Endothelial cell of umbilical vein (primary cell): Measurements from ENCODE around the gene MECR. TPM values are rescaled to one million over a fixed set of nuclear protein-coding genes. Genes with fewer than 3 reads are reported as not detected.

Experiments used
- BruUV-seq: library from RNA; stranded (reverse); fragments of 400-500 nt; replicated peaks from 2 replicates; lab custom pipeline; 2021; lab: Mats Ljungman, UMichigan
- CTCF ChIA-PET: fragments of 300-600, 350-600 bp; sonication (Branson Sonifier 250); formaldehyde crosslinking; loops from one replicate; lab custom pipeline; 2021; ENCODE audit warnings: antibody characterized with exemption, inconsistent platforms; lab: Charles Lee
- POLR2A ChIA-PET: fragments of 300-600, 350-600 bp; sonication (Branson Sonifier 250); formaldehyde crosslinking; loops from one replicate; lab custom pipeline; 2021; ENCODE audit warnings: antibody characterized with exemption, inconsistent platforms; lab: Charles Lee
- DNase-seq: peaks from one replicate; pipeline ENCODE4 v3.0.0-alpha.2; 2011; ENCODE audit warnings: low read depth, low spot score
- FAIRE-seq: peaks from 2 replicates; lab custom pipeline; 2011; peaks lifted over from hg19 to GRCh38; lab: Jason Lieb, UNC
- H2AFZ ChIP-seq: 2 replicates; pipeline ENCODE4 v1.6.0; 2012; ENCODE audit warnings: low read depth, low read length, control low read depth, inconsistent platforms
- H3K27ac ChIP-seq: 2 replicates; pipeline ENCODE4 v1.5.1; 2011; ENCODE audit warnings: low read depth, mild to moderate bottlenecking, control low read depth, low read length, moderate library complexity; ENCODE audit not compliant: insufficient read depth
- H3K27me3 ChIP-seq, 2 experiments: 2 replicates each; pipeline versions ENCODE4 v1.6.0 to v1.6.1; 2011; ENCODE audit warnings: low read length in 2 of 2, mixed read lengths in 1 of 2; ENCODE audit not compliant: control insufficient read depth in 2 of 2, insufficient read depth in 2 of 2
- H3K36me3 ChIP-seq, 2 experiments: 2 replicates in 1 of 2; 3 replicates in 1 of 2; pipeline ENCODE4 v1.5.1; 2011; ENCODE audit warnings: low read length in 2 of 2, mild to moderate bottlenecking in 1 of 2, moderate library complexity in 1 of 2; ENCODE audit not compliant: control insufficient read depth in 2 of 2, insufficient read depth in 2 of 2; ENCODE audit errors: extremely low read depth in 1 of 2
- H3K4me1 ChIP-seq: 3 replicates; pipeline ENCODE4 v1.5.1; 2011; ENCODE audit warnings: mild to moderate bottlenecking, low read length; ENCODE audit not compliant: control insufficient read depth, insufficient read depth; ENCODE audit errors: extremely low read depth
- H3K4me2 ChIP-seq: 2 replicates; pipeline ENCODE4 v1.6.1; 2011; ENCODE audit warnings: low read length, control low read depth, mixed read lengths; ENCODE audit not compliant: insufficient read depth
- H3K4me3 ChIP-seq, 3 experiments: fragments of 200-600 bp in 1 of 3; sonication (generic), shearing (Covaris generic) in 1 of 3; replicated peaks in 1 of 3; 2 replicates each; pipeline ENCODE4 v1.5.1; 2011 to 2016; ENCODE audit warnings: control low read depth in 3 of 3, low read length in 3 of 3, mild to moderate bottlenecking in 2 of 3, inconsistent platforms in 1 of 3, low read depth in 1 of 3, moderate library complexity in 1 of 3; ENCODE audit not compliant: insufficient read depth in 1 of 3
- H3K79me2 ChIP-seq: 2 replicates; pipeline ENCODE4 v1.6.0; 2012; ENCODE audit warnings: low read length, inconsistent platforms; ENCODE audit not compliant: control insufficient read depth, insufficient read depth
- H3K9ac ChIP-seq: replicated peaks from 2 replicates; pipeline ENCODE3; 2011; ENCODE audit warnings: low read length, control low read depth; ENCODE audit not compliant: insufficient read depth; ENCODE audit errors: extremely low read depth
- H3K9me1 ChIP-seq: replicated peaks from 3 replicates; pipeline ENCODE4 v1.6.0; 2011; ENCODE audit warnings: mild to moderate bottlenecking, low read length; ENCODE audit not compliant: control insufficient read depth, insufficient read depth; ENCODE audit errors: extremely low read depth
- H3K9me3 ChIP-seq: replicated peaks from 2 replicates; pipeline ENCODE4 v1.5.1; 2012; ENCODE audit warnings: low read length, inconsistent platforms; ENCODE audit not compliant: control insufficient read depth, insufficient read depth
- H4K20me1 ChIP-seq: replicated peaks from 2 replicates; pipeline ENCODE3; 2011; ENCODE audit warnings: mild to moderate bottlenecking, low read length; ENCODE audit not compliant: control insufficient read depth, insufficient read depth; ENCODE audit errors: extremely low read depth
- EZH2 ChIP-seq: IDR thresholded peaks from 2 replicates; pipeline ENCODE4 v1.6.1; 2012; ENCODE audit warnings: borderline replicate concordance, low read depth, mild to moderate bottlenecking, moderate library complexity, low read length, inconsistent platforms; ENCODE audit not compliant: severe bottlenecking
- FOS ChIP-seq: IDR thresholded peaks from 2 replicates; pipeline ENCODE4 v1.6.1; 2011; ENCODE audit warnings: mild to moderate bottlenecking, low read length, moderate library complexity, borderline replicate concordance; ENCODE audit not compliant: insufficient read depth
- GATA2 ChIP-seq: IDR thresholded peaks from 2 replicates; pipeline ENCODE4 v1.7.0; 2011; ENCODE audit warnings: low read depth, mild to moderate bottlenecking, moderate library complexity, mixed read lengths, low read length; ENCODE audit not compliant: insufficient read length, insufficient read depth
- JUN ChIP-seq: IDR thresholded peaks from 2 replicates; pipeline ENCODE4 v1.6.1; 2011; ENCODE audit warnings: borderline replicate concordance, low read depth; ENCODE audit not compliant: insufficient read length, insufficient read depth
- MYC ChIP-seq: IDR thresholded peaks from one replicate; pipeline ENCODE4 v1.6.1; 2011; ENCODE audit warnings: mild to moderate bottlenecking, low read depth, low read length
- POLR2A ChIP-seq: IDR thresholded peaks from 2 replicates; pipeline ENCODE4 v1.6.1; 2012; ENCODE audit warnings: low read depth, mild to moderate bottlenecking, control low read depth, low read length
- POLR2AphosphoS5 ChIP-seq: IDR thresholded peaks from 2 replicates; pipeline ENCODE4 v1.6.1; 2012; ENCODE audit warnings: low read depth, mild to moderate bottlenecking, control low read depth, low read length, moderate library complexity; ENCODE audit not compliant: insufficient read depth
- dilution Hi-C: fragments of 300-500 bp; cut with MboI; formaldehyde crosslinking; loops from one replicate; pipeline ENCODE4 v1.15.0; 2019; ENCODE audit warnings: low sequenced_read_pairs; ENCODE audit not compliant: extremely low pct_ligation_motif_present
- intact Hi-C: fragments of 100-400 bp; cut with micrococcal nuclease; formaldehyde crosslinking; loops from one replicate; pipeline ENCODE4 v1.10.0; 2022
- polyA plus RNA-seq, 4 experiments: library from polyadenylated mRNA; depleted of rRNA in 3 of 4; stranded (reverse) in 3 of 4; unstranded in 1 of 4; fragments of >200 nt; gene quantifications; 2 replicates each; pipeline versions ENCODE4 v1.2.1 to v1.2.3, GENCODE V29; 2011 to 2012; ENCODE audit warnings: missing spikeins in 1 of 4
- total RNA-seq: library from RNA; stranded (reverse); gene quantifications from 2 replicates; pipeline ENCODE4 v1.2.3, GENCODE V29; 2021
- TF ChIP-seq, protein P1 (sequence below): IDR thresholded peaks from 2 replicates; pipeline ENCODE4 v1.6.1; 2011; ENCODE audit not compliant: insufficient read depth, insufficient read length
- TF ChIP-seq, protein P2 (sequence below), 2 donors: IDR thresholded peaks; 1 replicate in 1 of 2; 2 replicates in 1 of 2; pipeline ENCODE4 v1.5.1; 2011; ENCODE audit warnings: low read length in 2 of 2, mild to moderate bottlenecking in 2 of 2, moderate library complexity in 2 of 2, control low read depth in 1 of 2, inconsistent platforms in 1 of 2, low read depth in 1 of 2; ENCODE audit not compliant: insufficient read depth in 1 of 2; ENCODE audit errors: extremely low read depth in 1 of 2

The MECR gene
- total and polyA plus RNA-seq, 2 donors (not counting 3 experiments of a cell fraction or from before 2014, with no cell fraction given): 24.6 to 30.1 TPM

GRCh38 chr1:29253180-29253579 is 22.4 kb upstream of the MECR start:
- no peaks in the 10 kb centered on the region for H4K20me1 ChIP-seq
- no peaks in the 10 kb centered on the region for H3K4me1 ChIP-seq
- H3K79me2 ChIP-seq: no peaks in the 10 kb centered on the region
- no peak overlapping the region for H3K9ac ChIP-seq
- H2AFZ ChIP-seq: no peak overlapping the region
- no peak overlapping the region for H3K4me2 ChIP-seq
- dilution Hi-C loops (no loop called here), intact Hi-C loops (no loop called here)
- H3K4me3 ChIP-seq: no peak overlapping the region
- H3K9me1 ChIP-seq: no peaks in the 10 kb centered on the region
- H3K27ac ChIP-seq: no peak overlapping the region
- no TSS peak for BruUV-seq
- CTCF ChIA-PET: no interaction called here
- no peaks in the 10 kb centered on the region for H3K36me3 ChIP-seq
- FAIRE-seq (no peak), DNase-seq (no peak)
- H3K27me3 ChIP-seq: peaks cover 0 to 1% of the 10 kb centered on the region in 2 experiments
- no peak for TF ChIP-seq POLR2A
- TF ChIP-seq POLR2AphosphoS5: no peak
- TF ChIP-seq EZH2: no peak
- TF ChIP-seq GATA2: no peak
- no peak for TF ChIP-seq MYC
- no peak for TF ChIP-seq FOS
- TF ChIP-seq JUN: no peak
- TF ChIP-seq, protein P1, sequence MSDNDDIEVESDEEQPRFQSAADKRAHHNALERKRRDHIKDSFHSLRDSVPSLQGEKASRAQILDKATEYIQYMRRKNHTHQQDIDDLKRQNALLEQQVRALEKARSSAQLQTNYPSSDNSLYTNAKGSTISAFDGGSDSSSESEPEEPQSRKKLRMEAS: no peak
- TF ChIP-seq, protein P2, sequence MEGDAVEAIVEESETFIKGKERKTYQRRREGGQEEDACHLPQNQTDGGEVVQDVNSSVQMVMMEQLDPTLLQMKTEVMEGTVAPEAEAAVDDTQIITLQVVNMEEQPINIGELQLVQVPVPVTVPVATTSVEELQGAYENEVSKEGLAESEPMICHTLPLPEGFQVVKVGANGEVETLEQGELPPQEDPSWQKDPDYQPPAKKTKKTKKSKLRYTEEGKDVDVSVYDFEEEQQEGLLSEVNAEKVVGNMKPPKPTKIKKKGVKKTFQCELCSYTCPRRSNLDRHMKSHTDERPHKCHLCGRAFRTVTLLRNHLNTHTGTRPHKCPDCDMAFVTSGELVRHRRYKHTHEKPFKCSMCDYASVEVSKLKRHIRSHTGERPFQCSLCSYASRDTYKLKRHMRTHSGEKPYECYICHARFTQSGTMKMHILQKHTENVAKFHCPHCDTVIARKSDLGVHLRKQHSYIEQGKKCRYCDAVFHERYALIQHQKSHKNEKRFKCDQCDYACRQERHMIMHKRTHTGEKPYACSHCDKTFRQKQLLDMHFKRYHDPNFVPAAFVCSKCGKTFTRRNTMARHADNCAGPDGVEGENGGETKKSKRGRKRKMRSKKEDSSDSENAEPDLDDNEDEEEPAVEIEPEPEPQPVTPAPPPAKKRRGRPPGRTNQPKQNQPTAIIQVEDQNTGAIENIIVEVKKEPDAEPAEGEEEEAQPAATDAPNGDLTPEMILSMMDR (IDR thresholded peaks at IDR 0.05; ENCODE audit: extremely low read depth in 1 of 2, insufficient read depth in 1 of 2, low read depth in 1 of 2, low read length in 2 of 2): no peak
- POLR2A ChIA-PET: no interaction called here
- H3K9me3 ChIP-seq: no peaks in the 10 kb centered on the region
